Fibroblast of the aortic adventitia (primary cell): ENCODE results near the gene UBR3. TPM values are rescaled to one million over a fixed set of nuclear protein-coding genes. Genes with fewer than 3 reads are reported as not detected.
"Not testable (repeated sequence)": the region's sequence is repeated elsewhere in the genome, so short reads cannot be mapped to it uniquely, and the experiment has no call there.

Source experiments
- DNase-seq: peaks from one replicate; pipeline ENCODE4 v3.0.0-alpha.2; 2010; ENCODE audit warnings: low read depth
- H3K4me3 ChIP-seq: 2 replicates; pipeline ENCODE4 v1.5.1; 2011; ENCODE audit warnings: low read depth, mild to moderate bottlenecking, control low read depth, low read length, moderate library complexity
- CTCF ChIP-seq: IDR thresholded peaks from 2 replicates; pipeline ENCODE4 v1.5.1; 2011; ENCODE audit warnings: mild to moderate bottlenecking, low read length, control low read depth, inconsistent platforms; ENCODE audit not compliant: insufficient read depth
- small RNA-seq: library from RNA; depleted of rRNA; stranded (forward); fragments of <200 nt; gene quantifications from one replicate; pipeline ENCODE3, GENCODE V24; 2012
- total RNA-seq: library from RNA; depleted of rRNA; stranded (reverse); fragments of >200 nt; gene quantifications from 2 replicates; pipeline ENCODE4 v1.2.3, GENCODE V29; 2012; ENCODE audit warnings: low replicate concordance

The UBR3 gene
- total RNA-seq, 1 donor: 45.5 TPM

DNA sequence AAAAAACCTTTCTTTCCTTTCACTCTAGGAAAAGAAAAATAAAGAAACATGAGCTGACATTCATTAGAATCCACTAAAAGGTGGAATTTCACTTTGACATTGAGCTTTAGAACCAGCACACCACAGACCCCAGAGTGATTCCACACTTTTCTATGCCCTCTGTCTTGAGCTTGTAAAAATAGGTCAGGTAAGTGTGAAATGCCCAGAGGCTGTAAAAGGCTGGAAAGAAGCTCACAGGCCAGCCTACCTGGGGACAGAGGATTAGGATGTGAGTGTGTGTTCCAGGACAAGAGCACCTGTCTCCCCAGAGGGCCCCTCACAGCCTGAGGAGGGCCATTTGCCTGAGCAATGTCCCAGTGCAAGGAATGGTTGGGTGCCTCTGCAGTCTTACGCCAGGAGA lies 294.4 kb downstream of the UBR3 start:
- DNase-seq: no peak
- no peak overlapping the region for H3K4me3 ChIP-seq
- no peak for TF ChIP-seq CTCF

DNA sequence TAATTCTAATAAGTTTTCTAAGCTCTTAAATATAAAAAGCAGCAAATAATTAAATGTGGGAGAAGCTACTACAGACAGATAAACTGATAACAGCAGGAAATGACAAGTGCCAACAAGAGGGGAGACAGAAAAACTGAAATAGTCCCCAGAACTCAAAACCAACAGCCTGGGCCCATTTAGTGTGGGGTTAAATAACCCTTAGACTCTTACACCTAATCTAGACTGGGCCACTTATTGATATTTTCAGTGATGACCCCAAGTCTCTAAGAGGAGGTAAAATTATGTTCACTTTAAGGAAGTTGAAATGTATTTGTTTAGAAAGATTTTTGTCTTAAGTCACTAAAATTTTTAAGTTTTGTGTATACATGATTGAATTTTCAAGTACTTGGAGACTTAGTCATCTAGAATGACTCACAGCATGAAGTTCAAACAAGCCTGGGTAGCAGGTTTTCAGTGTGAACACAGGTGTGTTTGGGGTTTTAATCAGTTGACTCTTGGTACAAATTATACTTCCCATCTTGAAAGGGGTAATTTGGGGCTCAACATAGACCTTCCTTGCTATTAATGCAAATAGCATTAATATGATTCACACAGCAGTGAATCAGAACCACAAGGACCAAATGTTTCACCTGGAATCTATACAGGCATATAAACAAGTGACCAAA lies 295.8 kb downstream of the UBR3 start:
- no peak for TF ChIP-seq CTCF
- DNase-seq: peak; percentile 26
- no peak overlapping the region for H3K4me3 ChIP-seq

DNA sequence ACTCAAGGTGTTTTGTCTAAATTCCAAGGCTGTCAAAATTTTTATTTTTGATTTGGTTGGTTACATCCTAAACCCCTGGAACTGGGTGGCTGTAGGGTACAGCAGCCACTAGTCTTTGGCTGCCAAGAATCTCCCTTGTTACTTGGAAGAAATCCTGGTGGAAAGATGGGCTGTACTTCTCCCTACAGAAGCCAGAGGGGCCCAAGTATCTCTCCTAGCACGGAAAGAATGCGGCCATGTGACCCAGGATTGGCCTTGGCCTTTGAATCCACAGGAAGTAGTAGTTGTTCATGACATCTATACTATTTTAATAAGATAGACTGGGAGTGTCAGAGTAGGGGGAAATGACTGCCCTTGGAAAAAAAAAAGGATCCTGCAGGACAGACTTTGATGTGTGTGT lies 296.3 kb downstream of the UBR3 start:
- peak; percentile 7 for TF ChIP-seq CTCF
- peak; percentile 19 for DNase-seq
- no peak overlapping the region for H3K4me3 ChIP-seq

DNA sequence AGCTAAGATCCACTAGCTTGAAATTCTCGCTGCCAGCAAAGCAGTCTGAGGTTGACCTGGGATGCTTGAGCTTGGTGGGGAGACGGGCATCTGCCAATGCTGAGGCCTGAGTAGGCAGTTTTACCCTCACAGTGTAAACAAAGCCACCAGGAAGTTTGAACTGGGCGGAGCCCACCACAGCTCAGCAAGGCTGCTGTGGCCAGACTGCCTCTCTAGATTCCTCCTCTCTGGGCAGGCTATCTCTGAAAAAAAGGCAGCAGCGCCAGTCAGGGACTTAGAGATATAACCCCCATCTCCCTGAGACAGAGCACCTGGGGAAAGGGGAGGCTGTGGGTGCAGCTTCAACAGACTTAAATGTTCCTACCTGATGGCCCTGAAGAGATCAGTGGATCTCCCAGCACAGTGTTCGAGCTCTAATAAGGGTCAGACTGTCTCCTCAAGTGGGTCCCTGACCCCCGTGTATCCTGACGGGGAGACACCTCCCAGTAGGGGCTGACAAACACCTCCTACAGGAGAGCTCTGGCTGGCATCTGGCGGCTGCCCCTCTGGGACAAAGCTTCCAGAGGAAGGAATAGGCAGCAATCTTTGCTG lies 299.0 kb downstream of the UBR3 start:
- not testable (repeated sequence) for DNase-seq

More for the DNA sequence above, 299.0 kb downstream of the UBR3 start:
- not testable (repeated sequence) for H3K4me3 ChIP-seq

Small RNA genes lying within 50 kb of the gene (small RNA-seq; reads per million reads assigned to genes)
- not detected for gene RNU6-1006P

Other genes starting within 250 kb of the UBR3 start
- 43.5 and 43.7 TPM in 2 replicates for gene PPIG, start 243.1 kb upstream of the UBR3 start, total RNA-seq
- gene CFAP210, start 133.0 kb upstream of the UBR3 start, total RNA-seq: 0.09 TPM in 1 of 2 replicates, not detected in the other
- gene PHOSPHO2, start 133.0 kb upstream of the UBR3 start, total RNA-seq: 5.2 and 12.0 TPM in 2 replicates
- 0.57 and 2.4 TPM in 2 replicates for gene KLHL23, start 93.6 kb upstream of the UBR3 start, total RNA-seq
- 98.8 and 141 TPM in 2 replicates for gene SSB, start 28.6 kb upstream of the UBR3 start, total RNA-seq
- 44.3 and 76.6 TPM in 2 replicates for gene METTL5, start 2.5 kb upstream of the UBR3 start, total RNA-seq